Activated T-cell treated with anti-CD3 and anti-CD28 coated beads, Interleukin-2, amount 50 U/mL, for 24 hours (primary cell): ENCODE data around the gene DCC.

Experiments used
- DNase-seq: peaks from one replicate; pipeline ENCODE4 v3.0.0-alpha.2; 2020
- H3K27ac Mint-ChIP-seq: 2 replicates; pipeline ENCODE4 v1.8.0; 2020; ENCODE audit warnings: mild to moderate bottlenecking, mixed read lengths
- H3K27me3 Mint-ChIP-seq: 2 replicates; pipeline ENCODE4 v1.8.0; 2020; ENCODE audit warnings: mixed read lengths
- H3K36me3 Mint-ChIP-seq: 2 replicates; pipeline ENCODE4 v1.8.0; 2020; ENCODE audit warnings: low read depth, mixed read lengths
- H3K4me1 Mint-ChIP-seq: 2 replicates; pipeline ENCODE4 v1.8.0; 2020; ENCODE audit warnings: low read depth, mixed read lengths
- H3K4me3 Mint-ChIP-seq: 2 replicates; pipeline ENCODE4 v1.8.0; 2020; ENCODE audit warnings: mild to moderate bottlenecking, moderate library complexity, mixed read lengths
- H3K9me3 Mint-ChIP-seq: 2 replicates; pipeline ENCODE4 v1.8.0; 2020; ENCODE audit warnings: mixed read lengths

DCC gene

GRCh38 chr18:52602820-52603219, 262.8 kb downstream of the DCC start:
- no peak overlapping the region for H3K4me3 Mint-ChIP-seq
- H3K27ac Mint-ChIP-seq: no peak overlapping the region
- H3K9me3 Mint-ChIP-seq: no peaks in the 10 kb centered on the region
- H3K4me1 Mint-ChIP-seq: no peaks in the 10 kb centered on the region
- no peaks in the 10 kb centered on the region for H3K27me3 Mint-ChIP-seq
- DNase-seq: no peak
- no peaks in the 10 kb centered on the region for H3K36me3 Mint-ChIP-seq

- Mint-ChIP-seq H3K4me1 (no peaks in the 10 kb centered on the region), H3K36me3 (no peaks in the 10 kb centered on the region), H3K27ac (no peak overlapping the region), H3K4me3 (no peak overlapping the region), H3K9me3 (peaks cover 3% of the 10 kb centered on the region), H3K27me3 (no peaks in the 10 kb centered on the region)
- DNase-seq: no peak
Measured at GRCh38 chr18:52605345-52605744, 265.3 kb downstream of the DCC start.

- H3K27me3 Mint-ChIP-seq: no peaks in the 10 kb centered on the region
- H3K4me3 Mint-ChIP-seq: no peak overlapping the region
- H3K36me3 Mint-ChIP-seq: no peaks in the 10 kb centered on the region
- H3K27ac Mint-ChIP-seq: no peak overlapping the region
- peaks cover 3% of the 10 kb centered on the region for H3K9me3 Mint-ChIP-seq
- no peak for DNase-seq
- H3K4me1 Mint-ChIP-seq: no peaks in the 10 kb centered on the region
Measured at GRCh38 chr18:52607985-52608384, 268.0 kb downstream of the DCC start.

DNA sequence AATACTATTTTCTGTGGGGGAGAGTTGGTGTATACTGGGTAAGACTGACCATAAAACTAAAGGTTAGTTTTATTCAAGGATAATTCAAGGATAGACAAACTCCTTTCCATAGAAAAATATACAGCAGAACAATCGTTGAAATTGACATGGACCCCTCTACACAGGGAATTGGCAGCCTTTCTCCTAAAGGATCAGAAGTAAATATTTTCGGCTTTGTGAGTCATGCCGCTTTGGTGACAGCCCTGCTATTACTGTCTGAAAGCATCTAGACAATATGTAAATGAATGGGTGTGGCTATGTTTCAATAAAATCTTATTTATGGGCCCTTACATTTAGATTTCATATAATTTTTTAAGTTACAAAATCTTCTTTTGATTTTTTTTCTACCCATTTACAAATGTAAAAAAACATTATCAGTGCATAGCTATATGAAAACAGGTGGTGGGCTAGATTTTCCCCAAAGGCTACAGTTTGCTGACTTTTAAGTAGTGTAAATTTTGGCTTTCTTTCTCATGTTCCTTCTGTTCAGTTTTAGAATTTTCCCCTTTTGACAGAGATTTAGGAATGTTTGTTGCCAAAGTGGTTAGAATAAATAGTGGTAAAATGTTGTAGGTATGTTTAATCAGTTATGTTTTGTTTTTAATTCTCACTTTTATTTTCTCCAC, 270.6 kb downstream of the DCC start:
- no peak overlapping the region for H3K27ac Mint-ChIP-seq
- no peak for DNase-seq
- H3K4me1 Mint-ChIP-seq: no peaks in the 10 kb centered on the region
- H3K27me3 Mint-ChIP-seq: no peaks in the 10 kb centered on the region
- H3K36me3 Mint-ChIP-seq: no peaks in the 10 kb centered on the region
- no peak overlapping the region for H3K4me3 Mint-ChIP-seq
- peaks cover 3% of the 10 kb centered on the region for H3K9me3 Mint-ChIP-seq

- H3K9me3 Mint-ChIP-seq: peaks cover 3% of the 10 kb centered on the region
- no peak overlapping the region for H3K27ac Mint-ChIP-seq
- no peaks in the 10 kb centered on the region for H3K4me1 Mint-ChIP-seq
- DNase-seq: no peak
- no peak overlapping the region for H3K4me3 Mint-ChIP-seq
- no peaks in the 10 kb centered on the region for H3K36me3 Mint-ChIP-seq
- H3K27me3 Mint-ChIP-seq: no peaks in the 10 kb centered on the region
Measured at GRCh38 chr18:52612406-52612805, 272.4 kb downstream of the DCC start.

DNA sequence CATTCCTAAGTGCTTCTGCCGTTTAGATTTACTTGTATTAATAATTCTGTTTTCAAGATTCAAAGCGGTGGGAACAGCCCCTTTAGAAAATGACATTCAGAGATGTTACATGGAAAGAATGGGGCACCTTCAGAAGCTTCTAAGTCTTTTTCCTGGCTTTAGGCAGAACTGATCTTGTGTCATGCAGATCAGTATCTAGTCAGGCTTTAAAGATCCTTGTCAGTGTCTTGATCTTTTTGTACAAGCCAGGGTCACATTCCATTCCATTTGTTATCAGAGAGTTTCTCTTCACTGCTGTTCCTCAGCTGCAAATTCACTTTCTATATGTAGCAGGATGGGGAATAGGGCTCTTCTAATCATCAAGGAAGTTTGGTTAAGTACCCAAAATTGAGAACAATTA, 275.3 kb downstream of the DCC start:
- Mint-ChIP-seq H3K9me3 (peaks cover 2% of the 10 kb centered on the region), H3K36me3 (no peaks in the 10 kb centered on the region), H3K27me3 (no peaks in the 10 kb centered on the region), H3K4me3 (no peak overlapping the region), H3K4me1 (no peaks in the 10 kb centered on the region), H3K27ac (no peak overlapping the region)
- no peak for DNase-seq

DNA sequence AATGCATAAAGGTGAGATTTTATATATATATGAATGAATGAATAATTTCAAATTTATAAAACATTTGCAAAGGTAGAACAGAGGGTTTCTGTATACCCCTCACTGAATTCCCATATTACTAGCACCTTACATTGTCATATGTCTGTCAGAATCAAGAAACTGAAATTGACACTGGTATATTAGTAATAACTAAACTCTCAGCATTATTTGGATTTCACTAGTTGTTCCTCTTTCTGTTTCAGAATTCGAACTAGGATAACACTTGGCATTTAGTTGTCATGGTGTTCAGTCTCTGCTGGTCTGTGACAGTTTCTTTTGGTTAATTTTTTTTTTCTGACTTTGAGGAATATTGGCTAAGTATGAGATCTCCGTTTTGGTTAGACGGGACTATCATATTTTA, 275.9 kb downstream of the DCC start:
- no peak overlapping the region for H3K4me3 Mint-ChIP-seq
- H3K4me1 Mint-ChIP-seq: no peaks in the 10 kb centered on the region
- H3K27me3 Mint-ChIP-seq: no peaks in the 10 kb centered on the region
- H3K27ac Mint-ChIP-seq: no peak overlapping the region
- H3K36me3 Mint-ChIP-seq: no peaks in the 10 kb centered on the region
- no peak for DNase-seq
- peaks cover 2% of the 10 kb centered on the region for H3K9me3 Mint-ChIP-seq

DNA sequence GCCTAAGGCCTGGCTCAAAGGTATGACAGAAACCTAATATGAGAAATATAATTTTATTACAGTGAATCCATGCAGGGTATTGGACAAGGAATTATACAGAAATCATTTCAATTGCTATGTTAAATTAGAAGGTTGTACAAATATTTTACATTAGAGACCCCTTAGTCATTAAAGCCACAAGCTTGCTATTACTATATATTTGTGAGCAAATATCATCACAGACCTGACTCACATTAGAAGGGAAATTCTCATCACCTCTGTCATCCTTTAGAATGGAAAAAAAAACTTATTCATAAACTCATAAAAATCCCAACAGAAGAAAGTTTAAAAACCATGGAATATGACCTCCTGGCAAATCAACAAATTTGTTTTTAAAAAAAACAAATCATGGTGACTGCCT, 277.9 kb downstream of the DCC start:
- no peaks in the 10 kb centered on the region for H3K27me3 Mint-ChIP-seq
- DNase-seq: no peak
- no peak overlapping the region for H3K4me3 Mint-ChIP-seq
- H3K36me3 Mint-ChIP-seq: no peaks in the 10 kb centered on the region
- peaks cover 6% of the 10 kb centered on the region for H3K9me3 Mint-ChIP-seq
- H3K4me1 Mint-ChIP-seq: no peaks in the 10 kb centered on the region
- H3K27ac Mint-ChIP-seq: no peak overlapping the region

- Mint-ChIP-seq H3K27me3 (no peaks in the 10 kb centered on the region), H3K36me3 (no peaks in the 10 kb centered on the region), H3K4me3 (no peak overlapping the region), H3K27ac (no peak overlapping the region), H3K4me1 (no peaks in the 10 kb centered on the region), H3K9me3 (peaks cover 6% of the 10 kb centered on the region)
- DNase-seq: no peak
Measured at GRCh38 chr18:52620926-52621439, 281.0 kb downstream of the DCC start.

DNA sequence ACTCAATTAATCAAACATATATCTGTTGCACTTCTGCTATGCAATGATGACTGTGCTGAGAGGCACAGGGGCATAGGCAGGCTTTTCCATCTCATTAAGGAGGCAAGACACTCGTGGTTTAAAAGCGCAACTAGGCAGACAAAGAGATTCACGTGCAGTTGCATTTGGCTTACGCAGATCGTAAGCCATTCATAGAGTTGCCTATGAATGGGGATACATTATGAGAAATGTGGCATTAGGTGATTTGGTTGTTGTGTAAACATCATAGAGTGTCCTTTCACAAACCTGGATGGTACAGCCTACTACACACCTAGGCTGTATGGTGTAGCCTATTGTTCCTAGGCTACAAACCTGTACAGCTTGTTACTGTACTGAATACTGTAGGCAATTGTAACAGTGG, 284.7 kb downstream of the DCC start:
- no peak overlapping the region for H3K27ac Mint-ChIP-seq
- H3K36me3 Mint-ChIP-seq: no peaks in the 10 kb centered on the region
- H3K4me3 Mint-ChIP-seq: no peak overlapping the region
- no peaks in the 10 kb centered on the region for H3K27me3 Mint-ChIP-seq
- peaks cover 4% of the 10 kb centered on the region for H3K9me3 Mint-ChIP-seq
- H3K4me1 Mint-ChIP-seq: no peaks in the 10 kb centered on the region
- no peak for DNase-seq

- DNase-seq: no peak
- Mint-ChIP-seq H3K27ac (no peak overlapping the region), H3K4me3 (no peak overlapping the region), H3K27me3 (no peaks in the 10 kb centered on the region), H3K36me3 (no peaks in the 10 kb centered on the region), H3K4me1 (no peaks in the 10 kb centered on the region), H3K9me3 (peaks cover 24% of the 10 kb centered on the region)
Measured at GRCh38 chr18:52636536-52636935, 296.5 kb downstream of the DCC start.

- Mint-ChIP-seq H3K4me3 (no peak overlapping the region), H3K9me3 (peaks cover 5% of the 10 kb centered on the region), H3K27ac (no peak overlapping the region)
Measured at GRCh38 chr18:52648201-52648600, 308.2 kb downstream of the DCC start.

GRCh38 chr18:52652391-52652790, 312.4 kb downstream of the DCC start:
- H3K27ac Mint-ChIP-seq: no peak overlapping the region
- H3K36me3 Mint-ChIP-seq: no peaks in the 10 kb centered on the region
- H3K27me3 Mint-ChIP-seq: no peaks in the 10 kb centered on the region
- DNase-seq: no peak
- H3K4me1 Mint-ChIP-seq: no peaks in the 10 kb centered on the region
- no peak overlapping the region for H3K4me3 Mint-ChIP-seq
- H3K9me3 Mint-ChIP-seq: peaks cover 2% of the 10 kb centered on the region

More at GRCh38 chr18:52648201-52648600, 308.2 kb downstream of the DCC start:
- no peak for DNase-seq
- Mint-ChIP-seq H3K4me1 (no peaks in the 10 kb centered on the region), H3K27me3 (no peaks in the 10 kb centered on the region), H3K36me3 (no peaks in the 10 kb centered on the region)

DNA sequence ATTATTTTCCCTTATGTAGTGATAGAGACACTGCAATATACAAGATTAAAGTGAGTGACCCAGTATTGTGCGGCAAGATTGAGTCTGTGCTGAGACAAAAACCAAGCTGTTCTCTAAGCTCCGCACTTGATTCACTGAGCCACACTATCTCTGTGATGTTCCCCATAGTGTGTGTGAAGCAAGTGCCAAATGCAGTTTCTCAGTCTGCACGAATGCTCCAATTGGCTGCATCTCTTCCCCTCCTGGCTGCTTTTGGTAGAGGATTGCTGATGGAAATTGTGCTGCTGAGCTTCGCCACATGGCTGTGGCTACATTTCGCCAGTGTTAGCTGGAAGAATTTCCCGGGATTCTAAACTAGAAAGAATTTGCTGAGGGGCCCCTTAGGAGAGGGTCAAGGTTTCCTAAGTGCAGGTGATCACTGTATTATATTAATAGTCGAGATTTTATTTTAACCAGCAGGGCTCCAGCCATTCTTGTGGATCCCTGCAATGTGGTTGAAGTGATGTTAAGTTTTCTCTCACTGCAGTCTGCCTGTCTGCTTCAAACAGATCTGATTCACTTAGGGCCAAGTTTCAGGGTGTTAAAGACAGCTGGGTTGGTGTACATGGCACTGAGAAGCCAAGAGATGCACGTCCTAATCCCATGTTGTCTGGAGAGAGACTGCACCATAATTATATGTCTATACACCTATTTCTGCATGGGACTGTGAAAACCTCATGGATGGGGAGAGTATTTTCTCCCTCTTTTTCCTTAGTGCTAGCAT, 317.2 kb downstream of the DCC start:
- Mint-ChIP-seq H3K9me3 (peaks cover 12% of the 10 kb centered on the region), H3K27me3 (no peaks in the 10 kb centered on the region)

GRCh38 chr18:52667463-52668065, 327.6 kb downstream of the DCC start:
- Mint-ChIP-seq H3K36me3 (no peaks in the 10 kb centered on the region), H3K4me3 (no peak overlapping the region), H3K27ac (no peak overlapping the region), H3K4me1 (no peaks in the 10 kb centered on the region), H3K27me3 (no peaks in the 10 kb centered on the region), H3K9me3 (peaks cover 10% of the 10 kb centered on the region)
- DNase-seq: no peak

More for the DNA sequence above, 317.2 kb downstream of the DCC start:
- Mint-ChIP-seq H3K4me3 (no peak overlapping the region), H3K36me3 (no peaks in the 10 kb centered on the region), H3K27ac (no peak overlapping the region), H3K4me1 (no peaks in the 10 kb centered on the region)
- no peak for DNase-seq
